Measurements from ENCODE around the gene CRELD2.
"Not testable (repeated sequence)": the region's sequence is repeated elsewhere in the genome, so short reads cannot be mapped to it uniquely, and the experiment has no call there.

The CRELD2 gene

DNA sequence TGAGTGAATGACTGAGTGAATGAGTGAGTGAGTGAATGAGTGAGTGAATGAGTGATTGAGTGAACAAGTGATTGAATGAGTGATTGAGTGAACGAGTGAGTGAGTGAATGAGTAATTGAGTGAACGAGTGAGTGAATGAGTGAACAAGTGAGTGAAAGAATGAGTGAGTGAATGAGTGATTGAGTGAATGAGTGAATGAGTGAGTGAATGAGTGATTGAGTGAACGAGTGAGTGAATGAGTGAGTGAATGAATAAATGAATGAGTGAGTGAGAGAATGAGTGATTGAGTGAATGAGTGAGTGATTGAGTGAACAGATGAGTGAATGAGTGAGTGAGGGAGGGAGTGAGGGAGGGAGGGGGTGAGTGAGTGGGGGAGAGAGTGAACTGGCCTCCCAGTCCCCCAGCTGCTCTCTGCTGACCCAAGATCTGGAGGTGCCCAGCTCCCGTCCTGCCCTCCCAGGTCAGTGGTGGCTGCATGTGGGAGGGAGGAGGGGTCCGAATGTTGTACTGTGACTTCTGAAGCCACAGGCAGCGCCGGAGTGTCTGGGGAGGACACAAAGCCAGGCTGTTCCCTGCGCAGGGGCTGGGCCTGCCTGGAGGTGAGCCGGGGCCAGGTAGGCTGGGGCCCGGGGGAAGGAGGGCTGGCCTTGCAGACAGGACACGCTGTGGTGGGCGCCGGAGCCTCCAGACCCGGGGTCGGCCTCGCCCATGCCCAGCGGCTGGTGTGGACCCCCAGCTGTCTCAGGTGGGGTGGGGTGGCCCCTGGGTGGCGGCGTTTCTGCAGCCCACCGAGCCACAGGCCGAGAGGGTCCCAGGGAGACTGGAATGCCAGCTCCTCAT is 24.4 kb downstream of the CRELD2 start:
- Histone ChIP-seq H3K4me3 (ENCODE audit: low read depth in 1 of 2, low read length in 1 of 2) (no peak overlapping the region), H3K27ac (peak overlapping the region; percentile 21), H3K4me1 (ENCODE audit: control insufficient read depth in 1 of 2, insufficient read depth in 1 of 2, low read depth in 1 of 2, low read length in 1 of 2) (peaks cover 5 to 11% of the 10 kb centered on the region in 2 experiments), H3K9me3 (no peaks in the 10 kb centered on the region), H3K27me3 (no peaks in the 10 kb centered on the region), H3K36me3 (no peaks in the 10 kb centered on the region)
- TF ChIP-seq, protein P1, sequence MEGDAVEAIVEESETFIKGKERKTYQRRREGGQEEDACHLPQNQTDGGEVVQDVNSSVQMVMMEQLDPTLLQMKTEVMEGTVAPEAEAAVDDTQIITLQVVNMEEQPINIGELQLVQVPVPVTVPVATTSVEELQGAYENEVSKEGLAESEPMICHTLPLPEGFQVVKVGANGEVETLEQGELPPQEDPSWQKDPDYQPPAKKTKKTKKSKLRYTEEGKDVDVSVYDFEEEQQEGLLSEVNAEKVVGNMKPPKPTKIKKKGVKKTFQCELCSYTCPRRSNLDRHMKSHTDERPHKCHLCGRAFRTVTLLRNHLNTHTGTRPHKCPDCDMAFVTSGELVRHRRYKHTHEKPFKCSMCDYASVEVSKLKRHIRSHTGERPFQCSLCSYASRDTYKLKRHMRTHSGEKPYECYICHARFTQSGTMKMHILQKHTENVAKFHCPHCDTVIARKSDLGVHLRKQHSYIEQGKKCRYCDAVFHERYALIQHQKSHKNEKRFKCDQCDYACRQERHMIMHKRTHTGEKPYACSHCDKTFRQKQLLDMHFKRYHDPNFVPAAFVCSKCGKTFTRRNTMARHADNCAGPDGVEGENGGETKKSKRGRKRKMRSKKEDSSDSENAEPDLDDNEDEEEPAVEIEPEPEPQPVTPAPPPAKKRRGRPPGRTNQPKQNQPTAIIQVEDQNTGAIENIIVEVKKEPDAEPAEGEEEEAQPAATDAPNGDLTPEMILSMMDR (IDR thresholded peaks at IDR 0.05) = no peak

DNA sequence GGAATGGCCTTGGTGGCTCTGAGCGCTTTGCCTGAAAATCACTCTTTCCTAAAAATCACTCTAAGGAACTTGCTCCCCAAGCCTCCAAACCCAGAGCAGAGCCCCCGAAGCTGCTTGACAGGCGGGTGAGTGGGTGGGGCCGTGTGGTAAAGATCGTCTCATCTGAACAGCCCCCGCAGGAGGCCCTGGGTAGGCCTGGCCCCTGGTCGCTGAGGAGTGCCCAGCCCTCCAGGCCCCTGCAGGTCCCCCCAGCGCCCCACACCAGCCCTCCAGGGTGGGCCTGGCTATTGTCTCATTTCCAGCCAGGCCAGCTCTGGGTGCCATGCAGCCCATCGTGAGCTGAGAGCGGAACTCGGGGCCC is 25.0 kb downstream of the CRELD2 start:
- TF ChIP-seq, protein P1 (IDR thresholded peaks at IDR 0.05) = no peak
- peak overlapping the region; percentile 21 for H3K27ac ChIP-seq
- no peak overlapping the region for H3K4me3 ChIP-seq (ENCODE audit: low read depth in 1 of 2, low read length in 1 of 2)
- no peaks in the 10 kb centered on the region for H3K27me3 ChIP-seq
- no peaks in the 10 kb centered on the region for H3K9me3 ChIP-seq
- peaks cover 5 to 11% of the 10 kb centered on the region in 2 experiments for H3K4me1 ChIP-seq (ENCODE audit: control insufficient read depth in 1 of 2, insufficient read depth in 1 of 2, low read depth in 1 of 2, low read length in 1 of 2)
- no peaks in the 10 kb centered on the region for H3K36me3 ChIP-seq

DNA sequence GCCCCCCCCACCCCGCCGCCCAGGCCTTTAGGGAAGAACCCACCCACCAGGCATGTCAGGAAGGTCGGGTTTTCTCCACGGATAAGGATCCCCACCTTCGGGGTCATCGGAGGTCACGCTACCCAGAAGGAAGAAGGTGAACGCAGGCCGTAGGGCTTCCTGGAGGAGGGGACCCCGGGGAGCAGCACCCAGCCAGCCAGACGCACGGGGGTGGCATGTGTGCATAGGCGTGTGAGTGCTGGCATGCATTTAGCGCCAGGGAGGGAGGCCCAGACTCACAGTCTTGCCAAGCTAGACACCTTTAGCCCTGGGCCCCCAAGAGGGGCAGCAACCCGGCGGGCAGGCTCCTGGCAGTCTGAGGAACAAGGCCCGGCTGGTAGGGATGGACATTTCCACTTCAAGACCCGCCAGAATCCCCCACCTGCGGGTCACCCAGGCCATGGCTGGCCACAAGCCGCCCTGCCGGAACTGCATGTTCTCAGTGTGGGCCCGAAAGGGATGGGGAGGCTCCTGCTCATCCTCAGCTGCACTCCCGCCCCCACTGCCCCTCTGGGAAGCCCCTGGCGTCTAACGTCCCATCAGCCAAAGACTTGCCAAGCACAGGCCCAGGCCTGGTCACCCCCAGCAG is 25.5 kb downstream of the CRELD2 start:
- H3K4me3 ChIP-seq (ENCODE audit: low read depth in 1 of 2, low read length in 1 of 2) = no peak overlapping the region
- peak overlapping the region; percentile 91 for H3K27ac ChIP-seq
- H3K9me3 ChIP-seq = no peaks in the 10 kb centered on the region
- TF ChIP-seq, protein P1 (IDR thresholded peaks at IDR 0.05) = no peak
- peaks cover 5 to 11% of the 10 kb centered on the region in 2 experiments for H3K4me1 ChIP-seq (ENCODE audit: control insufficient read depth in 1 of 2, insufficient read depth in 1 of 2, low read depth in 1 of 2, low read length in 1 of 2)
- no peaks in the 10 kb centered on the region for H3K27me3 ChIP-seq
- no peaks in the 10 kb centered on the region for H3K36me3 ChIP-seq

DNA sequence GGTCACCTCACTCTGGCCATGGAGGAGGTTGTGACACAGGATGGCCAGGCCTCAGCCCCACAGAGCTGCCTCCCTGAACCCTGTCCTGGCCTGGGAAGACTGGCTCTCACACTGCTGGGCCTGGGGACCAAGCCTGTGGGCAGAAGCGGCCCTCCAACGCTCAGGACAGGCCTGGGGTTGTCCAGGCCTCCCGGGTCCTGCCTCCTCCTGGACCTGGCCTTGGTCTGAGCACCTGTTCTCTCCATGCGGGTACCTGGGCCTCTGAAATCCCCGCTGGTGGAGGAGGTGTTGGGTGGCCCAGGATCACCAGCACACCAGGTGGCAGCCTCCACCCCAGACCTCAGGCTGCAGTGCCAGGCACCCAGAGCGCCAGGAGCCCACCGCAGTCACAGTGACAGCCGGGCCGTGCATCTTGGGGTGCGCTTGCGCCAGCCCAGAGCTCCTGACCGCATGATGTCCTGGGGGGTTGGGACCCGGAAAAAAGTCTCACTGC is 26.0 kb downstream of the CRELD2 start:
- Histone ChIP-seq H3K27ac (peak overlapping the region; percentile 91), H3K36me3 (no peaks in the 10 kb centered on the region), H3K4me1 (ENCODE audit: control insufficient read depth in 1 of 2, insufficient read depth in 1 of 2, low read depth in 1 of 2, low read length in 1 of 2) (peaks cover 5 to 11% of the 10 kb centered on the region in 2 experiments), H3K9me3 (no peaks in the 10 kb centered on the region), H3K4me3 (ENCODE audit: low read depth in 1 of 2, low read length in 1 of 2) (no peak overlapping the region), H3K27me3 (no peaks in the 10 kb centered on the region)
- TF ChIP-seq, protein P1 (IDR thresholded peaks at IDR 0.05) = no peak

DNA sequence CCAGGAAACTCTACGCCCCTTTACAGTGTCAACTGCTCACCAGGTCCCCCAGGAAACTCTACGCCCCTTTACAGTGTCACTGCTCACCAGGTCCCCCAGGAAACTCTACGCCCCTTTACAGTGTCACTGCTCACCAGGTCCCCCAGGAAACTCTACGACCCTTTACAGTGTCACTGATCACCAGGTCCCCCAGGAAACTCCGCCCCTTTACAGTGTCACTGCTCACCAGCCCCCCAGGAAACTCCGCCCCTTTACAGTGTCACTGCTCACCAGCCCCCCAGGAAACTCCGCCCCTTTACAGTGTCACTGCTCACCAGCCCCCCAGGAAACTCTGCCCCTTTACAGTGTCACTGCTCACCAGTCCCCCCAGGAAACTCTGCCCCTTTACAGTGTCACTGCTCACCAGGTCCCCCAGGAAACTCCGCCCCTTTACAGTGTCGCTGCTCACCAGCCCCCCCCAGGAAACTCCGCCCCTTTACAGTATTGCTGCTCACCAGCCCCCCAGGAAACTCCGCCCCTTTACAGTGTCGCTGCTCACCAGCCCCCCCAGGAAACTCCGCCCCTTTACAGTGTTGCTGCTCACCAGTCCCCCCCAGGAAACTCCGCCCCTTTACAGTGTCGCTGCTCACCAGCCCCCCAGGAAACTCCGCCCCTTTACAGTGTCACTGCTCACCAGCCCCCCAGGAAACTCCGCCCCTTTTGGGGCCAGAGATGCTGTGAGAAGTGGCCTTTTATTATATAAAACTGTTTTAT is 26.8 kb downstream of the CRELD2 start:
- not testable (repeated sequence) for H3K9me3 ChIP-seq; H3K36me3 ChIP-seq; H3K4me3 ChIP-seq (ENCODE audit: low read depth in 1 of 2, low read length in 1 of 2); H3K27me3 ChIP-seq
- H3K4me1 ChIP-seq (ENCODE audit: control insufficient read depth in 1 of 2, insufficient read depth in 1 of 2, low read depth in 1 of 2, low read length in 1 of 2) = peaks cover 5 to 11% of the 10 kb centered on the region in 2 experiments
- peak overlapping the region; percentile 82 for H3K27ac ChIP-seq
